B cell (primary cell): ENCODE results near the gene CFAP20.

Experiments
- CTCF ChIP-seq: fragments of 200-600 bp; IDR thresholded peaks from one replicate; pipeline ENCODE4 v1.8.0; 2022; ENCODE audit warnings: antibody characterized with exemption, mild to moderate bottlenecking
- EZH2 ChIP-seq: IDR thresholded peaks from 2 replicates; pipeline ENCODE4 v1.6.1; 2012; ENCODE audit warnings: borderline replicate concordance, low read depth, mild to moderate bottlenecking, moderate library complexity, low read length; ENCODE audit not compliant: insufficient read depth, poor library complexity, severe bottlenecking

GRCh38 chr16:58087209-58087913 lies 41.8 kb downstream of the CFAP20 start:
- TF ChIP-seq EZH2 (no peak), CTCF (no peak)
